Duodenal mucosa (tissue), 2 donors: ENCODE data around the gene FBXL7.

ENCODE experiments used
- H3K27ac ChIP-seq: one replicate; pipeline ENCODE4 v1.7.0; 2013; ENCODE audit warnings: low read depth, low read length
- H3K27me3 ChIP-seq, 2 donors: one replicate each; pipeline ENCODE4 v1.7.0; 2013; ENCODE audit warnings: low read length in 2 of 2, control low read depth in 1 of 2; ENCODE audit not compliant: insufficient read depth in 2 of 2, control insufficient read depth in 1 of 2
- H3K36me3 ChIP-seq, 2 donors: one replicate each; pipeline ENCODE4 v1.7.0; 2013; ENCODE audit warnings: low read length in 2 of 2, control low read depth in 1 of 2; ENCODE audit not compliant: insufficient read depth in 2 of 2, control insufficient read depth in 1 of 2
- H3K4me1 ChIP-seq, 2 donors: one replicate each; pipeline ENCODE4 v1.7.0; 2013; ENCODE audit warnings: low read length in 2 of 2, control low read depth in 1 of 2; ENCODE audit not compliant: insufficient read depth in 2 of 2, control insufficient read depth in 1 of 2
- H3K4me3 ChIP-seq, 2 donors: one replicate each; pipeline ENCODE4 v1.7.0; 2013; ENCODE audit warnings: low read length in 2 of 2, low read depth in 1 of 2
- H3K9ac ChIP-seq, 2 donors: one replicate each; pipeline ENCODE4 v1.7.0; 2013; ENCODE audit warnings: low read length in 2 of 2, low read depth in 1 of 2
- H3K9me3 ChIP-seq, 2 donors: one replicate each; pipeline ENCODE4 v1.7.0; 2013; ENCODE audit warnings: low read length in 2 of 2, control low read depth in 1 of 2; ENCODE audit not compliant: control insufficient read depth in 1 of 2

Gene FBXL7

DNA sequence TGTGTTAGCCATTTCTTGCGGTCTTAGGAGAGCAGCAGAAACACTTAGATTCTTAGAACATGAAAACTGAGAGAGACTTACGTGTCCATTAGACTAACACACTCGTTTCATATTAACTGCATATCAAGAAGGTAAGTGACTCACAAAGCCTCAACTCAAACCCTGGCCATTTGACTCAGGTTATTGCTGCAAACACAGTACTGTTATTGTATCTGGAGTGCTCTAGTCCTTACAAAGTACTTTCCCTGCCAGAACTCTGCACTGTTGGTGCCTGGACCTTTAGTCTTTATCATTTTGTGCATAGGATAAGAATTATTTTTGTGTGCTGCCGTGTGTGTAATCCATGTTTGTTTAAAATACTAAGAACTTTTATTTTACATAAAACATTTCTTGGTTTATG is 155.7 kb downstream of the FBXL7 start:
- H3K9me3 ChIP-seq = peaks cover 0 to 8% of the 10 kb centered on the region in 2 donors
- no peak overlapping the region for H3K9ac ChIP-seq
- no peak overlapping the region for H3K4me3 ChIP-seq
- H3K27me3 ChIP-seq = no peaks in the 10 kb centered on the region
- no peak overlapping the region for H3K27ac ChIP-seq
- no peaks in the 10 kb centered on the region for H3K36me3 ChIP-seq
- H3K4me1 ChIP-seq = no peaks in the 10 kb centered on the region

GRCh38 chr5:15664961-15665360 is 165.0 kb downstream of the FBXL7 start:
- no peak overlapping the region for H3K27ac ChIP-seq
- no peaks in the 10 kb centered on the region for H3K4me1 ChIP-seq
- H3K27me3 ChIP-seq = no peaks in the 10 kb centered on the region
- no peak overlapping the region for H3K4me3 ChIP-seq
- no peak overlapping the region for H3K9ac ChIP-seq
- H3K36me3 ChIP-seq = no peaks in the 10 kb centered on the region
- peaks cover 0 to 9% of the 10 kb centered on the region in 2 donors for H3K9me3 ChIP-seq

GRCh38 chr5:15669826-15670225 is 169.8 kb downstream of the FBXL7 start:
- H3K27ac ChIP-seq = no peak overlapping the region
- H3K4me3 ChIP-seq = no peak overlapping the region
- H3K9me3 ChIP-seq = peaks cover 0 to 4% of the 10 kb centered on the region in 2 donors
- no peaks in the 10 kb centered on the region for H3K36me3 ChIP-seq
- H3K4me1 ChIP-seq = no peaks in the 10 kb centered on the region
- H3K27me3 ChIP-seq = no peaks in the 10 kb centered on the region
- no peak overlapping the region for H3K9ac ChIP-seq

DNA sequence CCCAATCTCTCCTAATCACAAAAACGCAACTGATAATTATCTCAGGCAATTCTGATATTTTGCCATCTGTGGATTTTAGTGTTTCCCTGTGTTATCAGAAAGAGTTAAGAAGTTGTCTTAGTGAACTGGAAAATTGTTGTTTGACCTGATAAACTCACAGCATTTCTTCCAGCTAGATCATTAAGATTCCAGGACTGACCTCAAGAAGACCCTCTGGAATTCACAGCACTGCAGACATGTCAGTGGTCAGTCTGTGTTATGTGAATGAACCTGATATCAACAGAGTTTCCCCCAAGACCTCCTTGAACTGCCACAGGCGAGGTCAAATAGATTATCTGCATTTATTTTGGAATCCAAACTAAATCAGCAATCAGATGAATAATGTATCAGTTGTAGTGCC is 174.7 kb downstream of the FBXL7 start:
- H3K4me3 ChIP-seq = no peak overlapping the region
- no peak overlapping the region for H3K9ac ChIP-seq
- H3K27ac ChIP-seq = no peak overlapping the region
- no peaks in the 10 kb centered on the region for H3K36me3 ChIP-seq
- no peaks in the 10 kb centered on the region for H3K4me1 ChIP-seq
- peaks cover 0 to 13% of the 10 kb centered on the region in 2 donors for H3K9me3 ChIP-seq
- H3K27me3 ChIP-seq = no peaks in the 10 kb centered on the region

DNA sequence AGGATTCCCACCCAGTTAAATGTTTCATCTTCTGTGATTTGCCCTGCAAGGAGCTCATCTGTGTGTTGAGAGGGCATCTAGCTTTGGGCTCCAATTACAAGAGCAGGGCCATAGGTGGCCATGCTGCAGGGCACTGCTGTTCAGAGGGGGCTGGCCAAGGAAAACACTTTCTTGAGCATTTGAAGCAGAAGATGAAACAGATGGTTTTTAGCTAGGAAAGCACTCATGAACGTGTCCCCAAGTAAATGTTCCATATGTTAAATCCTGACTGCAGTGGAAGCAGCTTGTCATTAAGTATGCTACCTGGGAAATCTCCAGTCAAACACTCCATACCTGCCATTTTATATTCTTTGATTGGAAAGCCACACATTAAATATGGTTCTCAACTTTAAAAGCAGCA is 176.6 kb downstream of the FBXL7 start:
- Histone ChIP-seq H3K9ac (no peak overlapping the region), H3K9me3 (peaks cover 0 to 13% of the 10 kb centered on the region in 2 donors), H3K36me3 (no peaks in the 10 kb centered on the region), H3K4me1 (no peaks in the 10 kb centered on the region), H3K27ac (no peak overlapping the region), H3K4me3 (no peak overlapping the region), H3K27me3 (no peaks in the 10 kb centered on the region)

- H3K4me1 ChIP-seq = no peaks in the 10 kb centered on the region
Measured at GRCh38 chr5:15679161-15679560, 179.2 kb downstream of the FBXL7 start.

DNA sequence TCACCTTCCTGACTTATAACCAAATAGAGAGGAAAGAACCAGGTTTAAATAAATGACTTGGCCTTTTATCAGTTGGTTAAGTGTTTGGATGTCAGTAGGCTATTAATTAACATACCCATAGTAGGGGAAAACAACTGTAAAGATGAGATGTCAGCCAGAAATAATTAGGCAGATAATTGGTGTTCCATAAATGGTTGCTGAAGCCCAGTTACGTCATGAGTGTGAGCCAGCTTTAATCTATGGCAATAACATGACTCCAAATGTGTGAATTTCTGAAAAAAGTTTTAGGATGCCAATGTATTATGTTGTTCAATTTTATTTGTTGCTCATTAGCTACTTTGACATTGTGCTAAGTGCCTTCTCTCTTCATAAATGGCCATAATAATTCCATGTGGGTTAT is 180.5 kb downstream of the FBXL7 start:
- Histone ChIP-seq H3K9me3 (peaks cover 0 to 13% of the 10 kb centered on the region in 2 donors), H3K4me1 (no peaks in the 10 kb centered on the region), H3K27ac (no peak overlapping the region), H3K27me3 (no peaks in the 10 kb centered on the region), H3K4me3 (no peak overlapping the region), H3K36me3 (no peaks in the 10 kb centered on the region), H3K9ac (no peak overlapping the region)

More at GRCh38 chr5:15679161-15679560, 179.2 kb downstream of the FBXL7 start:
- Histone ChIP-seq H3K9ac (no peak overlapping the region), H3K27me3 (no peaks in the 10 kb centered on the region), H3K4me3 (no peak overlapping the region), H3K36me3 (no peaks in the 10 kb centered on the region), H3K27ac (no peak overlapping the region), H3K9me3 (peaks cover 0 to 13% of the 10 kb centered on the region in 2 donors)

DNA sequence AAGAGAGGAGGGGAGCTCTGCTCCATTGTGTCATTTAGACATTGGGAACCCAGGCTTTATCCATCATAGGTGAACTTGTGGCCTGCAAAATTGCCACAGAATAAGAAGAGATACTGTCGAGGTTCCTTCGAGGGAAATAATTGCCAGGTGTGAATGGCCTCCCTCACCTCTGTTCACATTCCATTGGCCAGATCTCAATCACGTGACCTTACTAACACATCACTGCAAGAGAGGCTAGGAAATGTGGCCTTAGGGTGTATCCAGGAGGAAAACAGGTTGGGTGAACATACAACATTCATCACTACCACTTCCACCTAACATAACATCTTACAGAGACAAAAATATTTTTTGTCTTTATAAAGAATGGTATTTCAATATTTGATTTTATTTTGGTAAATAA is 182.1 kb downstream of the FBXL7 start:
- Histone ChIP-seq H3K4me1 (no peaks in the 10 kb centered on the region), H3K9me3 (peaks cover 0 to 15% of the 10 kb centered on the region in 2 donors), H3K27ac (no peak overlapping the region), H3K4me3 (no peak overlapping the region), H3K36me3 (no peaks in the 10 kb centered on the region), H3K27me3 (no peaks in the 10 kb centered on the region), H3K9ac (no peak overlapping the region)

GRCh38 chr5:15682566-15682965 is 182.6 kb downstream of the FBXL7 start:
- Histone ChIP-seq H3K27me3 (no peaks in the 10 kb centered on the region), H3K27ac (no peak overlapping the region), H3K4me1 (no peaks in the 10 kb centered on the region), H3K9ac (no peak overlapping the region), H3K36me3 (no peaks in the 10 kb centered on the region), H3K9me3 (peaks cover 0 to 17% of the 10 kb centered on the region in 2 donors), H3K4me3 (no peak overlapping the region)

DNA sequence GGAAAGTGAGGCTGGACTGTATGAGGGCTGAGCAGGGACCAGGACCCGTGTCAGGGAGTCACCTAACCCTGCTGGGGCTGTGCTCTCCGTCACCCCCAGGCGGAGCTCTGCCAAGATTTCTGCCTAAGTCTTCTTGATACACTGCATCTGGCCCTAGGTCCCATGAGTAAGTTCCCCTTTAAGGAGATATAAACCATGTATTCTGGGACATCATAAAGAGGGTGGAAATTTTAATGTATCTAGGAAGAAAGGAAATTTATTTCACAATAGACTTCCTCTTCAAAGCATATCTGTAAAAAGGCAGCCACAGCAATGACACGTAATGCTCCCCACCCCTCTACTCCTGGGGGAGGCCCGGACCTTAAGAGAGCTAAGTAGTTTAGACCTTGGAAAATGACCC is 183.4 kb downstream of the FBXL7 start:
- H3K4me3 ChIP-seq = no peak overlapping the region
- H3K27ac ChIP-seq = no peak overlapping the region
- H3K27me3 ChIP-seq = no peaks in the 10 kb centered on the region
- H3K9me3 ChIP-seq = peaks cover 0 to 13% of the 10 kb centered on the region in 2 donors
- no peaks in the 10 kb centered on the region for H3K4me1 ChIP-seq
- H3K36me3 ChIP-seq = no peaks in the 10 kb centered on the region
- H3K9ac ChIP-seq = no peak overlapping the region

DNA sequence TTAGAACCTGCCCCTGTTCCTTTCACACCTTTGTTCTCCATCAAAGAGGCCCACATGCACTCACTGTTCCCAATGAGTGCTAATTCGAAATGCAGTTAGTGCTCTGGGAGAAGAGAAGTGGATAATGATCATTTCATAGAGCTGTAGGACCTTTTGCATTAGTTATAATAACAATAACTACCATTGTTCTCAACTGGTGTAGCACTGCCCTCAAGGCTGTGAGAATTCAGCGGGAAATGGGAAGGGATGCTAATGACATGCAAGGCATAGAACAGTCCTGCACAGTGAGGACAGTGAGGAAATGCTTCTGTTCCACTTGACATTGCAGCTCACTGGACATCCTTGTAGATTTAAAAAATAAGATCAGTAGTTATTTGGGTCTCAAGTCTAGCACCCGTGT is 187.4 kb downstream of the FBXL7 start:
- Histone ChIP-seq H3K4me1 (no peaks in the 10 kb centered on the region), H3K27me3 (no peaks in the 10 kb centered on the region), H3K36me3 (no peaks in the 10 kb centered on the region), H3K27ac (no peak overlapping the region), H3K9ac (no peak overlapping the region), H3K9me3 (peaks cover 3 to 10% of the 10 kb centered on the region in 2 donors), H3K4me3 (no peak overlapping the region)
